ENCODE results near the gene DCST1.
A peak's percentile ranks its signal among the peaks of the same experiment; 100 is the strongest.

The DCST1 gene

DNA sequence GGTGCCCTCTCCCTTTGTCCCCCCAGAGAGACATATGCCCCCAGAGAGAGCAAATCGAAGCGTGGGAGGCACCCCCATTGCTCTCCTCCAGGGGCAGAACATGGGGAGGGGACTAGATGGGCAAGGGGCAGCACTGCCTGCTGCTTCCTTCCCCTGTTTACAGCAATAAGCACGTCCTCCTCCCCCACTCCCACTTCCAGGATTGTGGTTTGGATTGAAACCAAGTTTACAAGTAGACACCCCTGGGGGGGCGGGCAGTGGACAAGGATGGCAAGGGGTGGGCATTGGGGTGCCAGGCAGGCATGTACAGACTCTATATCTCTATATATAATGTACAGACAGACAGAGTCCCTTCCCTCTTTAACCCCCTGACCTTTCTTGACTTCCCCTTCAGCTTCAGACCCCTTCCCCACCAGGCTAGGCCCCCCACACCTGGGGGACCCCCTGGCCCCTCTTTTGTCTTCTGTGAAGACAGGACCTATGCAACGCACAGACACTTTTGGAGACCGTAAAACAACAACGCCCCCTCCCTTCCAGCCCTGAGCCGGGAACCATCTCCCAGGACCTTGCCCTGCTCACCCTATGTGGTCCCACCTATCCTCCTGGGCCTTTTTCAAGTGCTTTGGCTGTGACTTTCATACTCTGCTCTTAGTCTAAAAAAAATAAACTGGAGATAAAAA is 53.4 kb downstream of the DCST1 start:
- H3K4me3 ChIP-seq (ENCODE audit: low read length): no peak overlapping the region
- TF ChIP-seq, protein P1, sequence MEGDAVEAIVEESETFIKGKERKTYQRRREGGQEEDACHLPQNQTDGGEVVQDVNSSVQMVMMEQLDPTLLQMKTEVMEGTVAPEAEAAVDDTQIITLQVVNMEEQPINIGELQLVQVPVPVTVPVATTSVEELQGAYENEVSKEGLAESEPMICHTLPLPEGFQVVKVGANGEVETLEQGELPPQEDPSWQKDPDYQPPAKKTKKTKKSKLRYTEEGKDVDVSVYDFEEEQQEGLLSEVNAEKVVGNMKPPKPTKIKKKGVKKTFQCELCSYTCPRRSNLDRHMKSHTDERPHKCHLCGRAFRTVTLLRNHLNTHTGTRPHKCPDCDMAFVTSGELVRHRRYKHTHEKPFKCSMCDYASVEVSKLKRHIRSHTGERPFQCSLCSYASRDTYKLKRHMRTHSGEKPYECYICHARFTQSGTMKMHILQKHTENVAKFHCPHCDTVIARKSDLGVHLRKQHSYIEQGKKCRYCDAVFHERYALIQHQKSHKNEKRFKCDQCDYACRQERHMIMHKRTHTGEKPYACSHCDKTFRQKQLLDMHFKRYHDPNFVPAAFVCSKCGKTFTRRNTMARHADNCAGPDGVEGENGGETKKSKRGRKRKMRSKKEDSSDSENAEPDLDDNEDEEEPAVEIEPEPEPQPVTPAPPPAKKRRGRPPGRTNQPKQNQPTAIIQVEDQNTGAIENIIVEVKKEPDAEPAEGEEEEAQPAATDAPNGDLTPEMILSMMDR (conservative IDR thresholded peaks at IDR 0.05; ENCODE audit: low read length): no peak
- no peak for DNase-seq (ENCODE audit: low read depth)

DNA sequence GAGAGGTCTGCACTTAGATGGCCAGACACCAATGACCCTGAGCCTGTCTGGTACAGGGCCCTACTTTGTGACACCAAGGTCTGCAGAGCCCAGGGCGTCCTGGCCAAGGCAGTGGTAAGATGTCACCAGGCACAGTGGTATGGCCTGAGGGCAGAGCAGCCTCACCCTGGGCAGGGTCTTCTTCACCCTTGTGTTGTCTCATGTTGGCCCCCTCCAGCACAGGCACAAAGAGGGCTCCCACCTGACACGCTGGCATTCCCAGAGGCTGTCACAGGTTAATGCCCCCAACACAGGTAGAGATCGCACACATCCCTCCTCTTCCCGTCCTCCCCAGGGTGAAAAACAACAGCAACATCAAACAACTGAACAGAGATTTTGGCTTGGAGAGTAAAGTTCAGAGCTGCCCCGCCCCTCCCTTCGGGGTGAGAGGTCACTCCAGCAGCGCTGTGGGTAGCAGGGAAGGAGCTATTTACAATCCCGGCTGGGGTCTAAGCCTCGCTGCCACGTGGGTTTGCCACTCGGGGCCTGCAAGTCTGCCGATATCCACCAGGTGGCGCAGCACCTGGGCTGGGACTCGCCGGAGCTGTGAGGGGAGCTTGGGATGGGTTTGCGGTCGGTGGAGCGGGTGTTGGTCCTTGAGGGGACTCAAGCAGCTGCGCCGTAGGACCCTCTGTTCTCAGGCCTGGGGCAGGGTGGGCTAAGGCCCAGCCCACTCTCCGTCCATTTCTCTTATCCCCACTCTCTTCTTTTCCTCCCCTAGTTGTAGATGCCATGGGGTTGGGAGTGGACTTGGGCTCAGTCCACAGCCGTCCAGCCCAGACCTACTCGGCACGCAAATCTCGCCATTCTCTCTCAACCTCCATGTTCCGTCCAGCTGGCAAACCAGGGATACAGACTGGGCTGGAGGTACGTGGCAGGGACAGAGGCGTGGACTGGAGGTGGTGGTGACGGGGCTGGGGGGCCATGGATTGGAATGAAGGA is 57.7 kb downstream of the DCST1 start:
- H3K4me3 ChIP-seq (ENCODE audit: low read length): no peak overlapping the region; the same call in 1 of the 2 replicates
- TF ChIP-seq, protein P1 (conservative IDR thresholded peaks at IDR 0.05; ENCODE audit: low read length): peak; percentile 89
- peak; percentile 38 for DNase-seq (ENCODE audit: low read depth)

DNA sequence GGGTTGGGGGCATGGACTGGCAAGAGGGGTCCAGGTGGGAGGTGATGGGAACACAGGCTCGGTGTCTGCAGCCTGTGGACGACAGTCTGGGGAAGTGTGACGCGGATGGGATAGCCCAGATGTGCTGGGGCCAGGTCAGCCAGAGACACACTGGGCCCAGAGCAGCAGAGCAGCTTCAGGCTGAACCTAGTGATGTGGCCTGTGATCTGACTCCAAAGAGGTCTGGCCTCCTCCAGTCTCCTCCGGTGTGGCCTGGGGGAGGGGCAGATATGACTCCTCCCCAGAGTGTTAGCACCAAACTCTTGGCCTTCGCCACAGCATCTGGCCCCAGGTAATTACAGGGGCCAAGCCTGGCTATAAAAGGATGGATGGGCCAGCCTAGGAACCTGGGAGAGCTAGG is 58.5 kb downstream of the DCST1 start:
- TF ChIP-seq, protein P1 (conservative IDR thresholded peaks at IDR 0.05; ENCODE audit: low read length): no peak
- no peak for DNase-seq (ENCODE audit: low read depth)
- H3K4me3 ChIP-seq (ENCODE audit: low read length): no peak overlapping the region

DNA sequence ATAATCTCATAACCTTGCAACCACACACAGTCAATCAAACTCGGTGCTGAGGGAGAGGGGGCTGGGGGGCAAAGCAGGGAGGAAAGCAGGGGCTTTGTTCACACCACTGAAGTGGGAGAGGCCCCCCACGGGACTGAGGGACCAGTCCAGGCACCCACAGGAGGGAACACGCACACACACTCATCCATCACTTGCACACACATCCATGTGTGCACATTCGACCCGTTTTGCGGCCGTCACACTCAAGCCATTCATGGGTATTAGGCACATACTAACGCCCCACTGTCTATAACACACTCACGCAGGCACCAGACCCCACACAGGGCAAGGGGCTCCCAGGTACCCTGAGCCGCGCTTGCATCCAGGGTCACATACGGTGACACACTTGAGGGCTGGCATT is 59.0 kb downstream of the DCST1 start:
- DNase-seq (ENCODE audit: low read depth): no peak
- no peak overlapping the region for H3K4me3 ChIP-seq (ENCODE audit: low read length)
- TF ChIP-seq, protein P1 (conservative IDR thresholded peaks at IDR 0.05; ENCODE audit: low read length): no peak

DNA sequence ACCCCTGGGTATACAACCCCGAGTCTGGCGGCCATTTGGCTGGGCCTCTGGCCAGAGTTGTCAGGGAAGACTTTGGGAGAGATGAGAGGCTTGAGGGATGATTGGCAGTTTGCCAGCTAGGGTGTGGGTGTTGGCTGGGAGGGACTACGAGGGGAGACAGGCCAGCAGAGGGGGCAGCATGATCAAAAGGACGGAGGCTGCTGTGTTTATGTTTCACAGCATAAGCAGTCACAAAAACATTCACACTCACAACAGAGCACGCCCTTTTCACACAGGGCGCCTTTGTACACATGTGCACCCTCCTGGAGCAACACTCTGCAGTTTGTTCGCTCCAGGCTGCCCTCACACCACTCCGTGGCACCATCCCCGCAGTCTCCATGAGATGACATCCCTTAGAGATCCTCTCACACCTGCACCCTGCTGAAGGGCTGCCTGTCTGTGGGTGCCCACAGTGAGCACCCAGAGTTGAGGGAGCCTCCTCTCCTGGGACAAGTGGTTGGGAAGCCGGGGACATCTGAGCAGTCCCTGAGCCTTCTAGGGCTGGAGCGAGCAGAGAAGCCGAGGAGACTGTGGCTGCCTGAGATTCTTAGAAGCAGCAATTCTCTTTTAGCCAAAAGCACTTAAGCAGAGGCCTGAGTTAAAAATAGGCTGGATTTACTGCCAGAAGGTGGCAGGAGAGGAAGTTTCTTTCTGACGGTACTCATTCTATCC is 60.4 kb downstream of the DCST1 start:
- no peak overlapping the region for H3K4me3 ChIP-seq (ENCODE audit: low read length)
- peak; percentile 41 for DNase-seq (ENCODE audit: low read depth)
- TF ChIP-seq, protein P1 (conservative IDR thresholded peaks at IDR 0.05; ENCODE audit: low read length): peak; percentile 55

DNA sequence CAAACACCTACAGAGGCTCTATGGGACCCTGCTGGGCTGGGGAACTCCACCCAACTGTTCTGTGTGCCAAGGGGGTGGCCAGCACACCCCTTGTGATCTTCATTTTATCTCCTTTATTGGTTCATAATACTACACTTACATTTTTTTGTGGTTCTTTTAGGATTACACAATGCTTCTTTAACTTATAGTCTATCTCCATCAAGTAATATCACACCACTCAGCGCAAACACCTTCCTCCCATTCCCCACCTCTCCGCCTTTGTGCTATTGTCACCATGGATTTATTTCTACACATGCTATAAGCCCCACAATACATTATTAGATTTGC is 61.0 kb downstream of the DCST1 start:
- TF ChIP-seq, protein P1 (conservative IDR thresholded peaks at IDR 0.05; ENCODE audit: low read length): no peak
- DNase-seq (ENCODE audit: low read depth): no peak

More for the DNA sequence above, 61.0 kb downstream of the DCST1 start:
- H3K4me3 ChIP-seq (ENCODE audit: low read length): no peak overlapping the region

Data from AG10803 (cell line).